Measurements from ENCODE around the gene PLEKHM1.
"Not testable (repeated sequence)": the region's sequence is repeated elsewhere in the genome, so short reads cannot be mapped to it uniquely, and the experiment has no call there.

DNA sequence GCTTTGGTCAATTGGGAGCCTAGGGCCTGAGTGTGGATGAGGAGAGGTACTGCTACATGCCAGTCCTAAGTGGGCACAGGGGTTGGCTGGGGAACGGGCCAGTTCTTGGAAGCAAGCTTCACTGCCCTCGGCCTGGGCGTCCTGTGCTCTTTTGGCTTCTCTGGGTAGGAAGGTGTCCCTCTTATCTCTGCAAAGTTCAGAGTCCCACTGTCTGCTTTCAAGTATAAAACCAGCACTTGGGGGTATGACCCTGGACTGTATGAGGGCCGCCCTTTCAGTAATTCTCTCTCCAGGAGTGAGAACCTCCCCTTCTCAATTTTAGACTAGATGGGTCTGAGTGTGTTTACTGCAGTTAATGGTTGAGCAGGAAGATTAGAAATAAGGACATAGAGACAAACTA lies 1.6 kb upstream of the PLEKHM1 start:
- TF ChIP-seq, protein P1, sequence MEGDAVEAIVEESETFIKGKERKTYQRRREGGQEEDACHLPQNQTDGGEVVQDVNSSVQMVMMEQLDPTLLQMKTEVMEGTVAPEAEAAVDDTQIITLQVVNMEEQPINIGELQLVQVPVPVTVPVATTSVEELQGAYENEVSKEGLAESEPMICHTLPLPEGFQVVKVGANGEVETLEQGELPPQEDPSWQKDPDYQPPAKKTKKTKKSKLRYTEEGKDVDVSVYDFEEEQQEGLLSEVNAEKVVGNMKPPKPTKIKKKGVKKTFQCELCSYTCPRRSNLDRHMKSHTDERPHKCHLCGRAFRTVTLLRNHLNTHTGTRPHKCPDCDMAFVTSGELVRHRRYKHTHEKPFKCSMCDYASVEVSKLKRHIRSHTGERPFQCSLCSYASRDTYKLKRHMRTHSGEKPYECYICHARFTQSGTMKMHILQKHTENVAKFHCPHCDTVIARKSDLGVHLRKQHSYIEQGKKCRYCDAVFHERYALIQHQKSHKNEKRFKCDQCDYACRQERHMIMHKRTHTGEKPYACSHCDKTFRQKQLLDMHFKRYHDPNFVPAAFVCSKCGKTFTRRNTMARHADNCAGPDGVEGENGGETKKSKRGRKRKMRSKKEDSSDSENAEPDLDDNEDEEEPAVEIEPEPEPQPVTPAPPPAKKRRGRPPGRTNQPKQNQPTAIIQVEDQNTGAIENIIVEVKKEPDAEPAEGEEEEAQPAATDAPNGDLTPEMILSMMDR (conservative IDR thresholded peaks at IDR 0.05), result not testable (repeated sequence)
- TF ChIP-seq ZFX (IDR thresholded peaks at IDR 0.05), result not testable (repeated sequence)

Data from C4-2B (cell line).